GM19240 (cell line): ENCODE results near the gene FBXL20.

Experiments
- DNase-seq: peaks from one replicate; pipeline ENCODE4 v3.0.0; 2011; ENCODE audit warnings: low spot score; ENCODE audit not compliant: insufficient read length

The FBXL20 gene

DNA sequence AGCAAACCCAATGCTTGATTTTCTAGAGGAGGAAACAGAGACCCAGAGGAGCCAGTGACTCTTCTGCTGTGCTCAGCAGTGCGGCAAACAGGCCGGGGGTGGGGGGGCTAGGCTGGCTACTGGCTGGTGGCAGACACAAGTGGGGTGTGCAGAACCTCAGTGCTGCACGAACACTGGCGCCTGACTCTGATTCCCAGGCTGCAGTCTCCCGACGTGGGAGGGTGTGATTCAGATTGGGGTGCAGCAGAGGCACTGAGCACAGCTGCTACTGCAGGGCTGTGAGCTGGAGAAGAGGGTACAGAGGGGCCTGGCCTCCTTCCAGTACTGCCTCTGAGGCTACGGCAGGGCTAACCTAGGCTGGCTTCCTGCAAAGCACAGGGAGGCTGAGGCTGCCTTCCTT is 193.3 kb downstream of the FBXL20 start:
- no peak for DNase-seq

DNA sequence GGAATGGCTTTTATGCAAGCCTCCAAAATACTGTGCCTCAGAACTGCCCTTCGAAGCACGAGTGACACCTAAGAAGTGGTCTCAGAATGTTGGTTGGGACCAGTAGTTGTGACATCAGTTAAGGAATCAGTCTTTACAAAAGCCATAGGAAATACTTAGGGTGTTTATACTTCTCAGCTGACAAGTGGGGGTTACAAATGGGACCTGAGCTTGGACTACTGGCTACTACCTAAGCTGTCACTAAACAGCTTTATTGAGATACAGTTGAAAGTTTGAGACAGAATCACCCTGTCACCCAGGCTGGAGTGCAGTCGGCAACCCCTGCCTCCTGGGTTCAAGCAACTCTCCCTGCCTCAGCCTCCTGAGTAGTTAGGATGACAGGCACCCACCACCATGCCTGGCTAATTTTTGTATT is 196.3 kb downstream of the FBXL20 start:
- DNase-seq = no peak

DNA sequence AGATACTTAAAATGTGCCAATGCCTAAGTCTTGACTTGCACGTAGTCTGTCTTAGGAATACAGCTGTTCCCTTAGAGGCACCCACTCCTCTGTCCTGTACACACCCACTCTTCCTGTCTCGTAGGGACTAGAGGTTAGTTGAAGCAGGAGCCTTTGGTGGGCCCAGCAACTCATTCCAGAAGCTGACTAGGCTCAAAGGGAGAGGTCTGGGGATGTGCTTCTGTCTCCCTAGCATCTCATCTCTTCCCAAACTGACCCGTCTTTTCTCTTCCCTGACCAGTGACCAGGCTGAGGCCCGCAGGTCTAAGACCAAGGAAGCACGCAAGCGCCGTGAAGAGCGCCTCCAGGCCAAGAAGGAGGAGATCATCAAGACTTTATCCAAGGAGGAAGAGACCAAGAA is 197.2 kb downstream of the FBXL20 start:
- no peak for DNase-seq
